HG03196 (cell line): ENCODE measurements around the gene HAPSTR1.
"Not testable (repeated sequence)": the region's sequence is repeated elsewhere in the genome, so short reads cannot be mapped to it uniquely, and the experiment has no call there.

Experiments used
- ATAC-seq: cut with Tn5 transposase; IDR thresholded peaks from one replicate; pipeline ENCODE4 v1.9.1; 2021; ENCODE audit not compliant: unreplicated experiment

Gene HAPSTR1

DNA sequence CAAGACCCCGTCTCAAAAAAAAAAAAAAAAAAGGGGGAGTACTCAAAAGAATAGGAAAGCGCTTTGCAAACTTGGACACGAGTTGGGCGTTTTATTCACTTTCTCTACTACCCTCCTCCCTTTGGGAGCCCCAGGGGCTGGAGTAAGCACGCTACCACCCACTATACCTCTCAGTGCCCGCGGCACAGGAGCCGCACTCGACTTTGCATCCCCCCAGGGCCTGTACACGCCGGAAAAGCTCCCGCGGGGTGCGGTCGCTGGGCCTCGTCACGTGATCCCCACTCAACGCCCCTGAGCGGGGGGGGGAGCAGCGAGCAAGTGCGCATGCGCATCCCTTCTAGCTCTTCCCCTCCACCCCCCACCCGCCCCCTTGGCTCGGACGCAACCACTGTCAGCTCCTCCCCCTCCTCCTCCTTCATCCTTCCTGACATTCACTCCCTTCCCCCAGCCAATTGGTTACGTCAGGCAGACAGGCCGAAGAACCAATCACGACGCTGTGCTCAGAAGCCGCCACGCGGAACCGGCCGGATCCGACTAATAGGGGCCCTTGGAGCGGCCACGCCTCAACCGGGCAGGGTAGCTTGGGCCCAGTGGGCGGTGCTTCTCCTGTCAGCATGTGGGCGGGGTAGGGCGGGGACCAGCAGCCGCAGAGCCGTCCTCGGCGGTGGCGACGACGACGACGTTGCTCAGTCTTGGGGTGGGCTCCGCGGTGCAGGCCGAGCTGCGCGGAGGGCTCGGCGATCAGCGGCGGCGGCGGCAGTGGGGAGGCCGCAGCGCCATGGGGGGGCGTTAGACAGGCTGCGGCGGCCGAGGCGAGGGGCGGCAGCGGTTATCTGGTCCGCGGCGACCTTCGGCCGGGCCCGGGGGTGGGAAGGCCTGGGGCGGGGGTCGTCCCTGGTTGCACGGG is at the start of gene HAPSTR1:
HAPSTR1 (plus strand) TSS at position 685 of the 907 bp plus-strand sequence. CDS start 401 bp downstream, outside the sequence.
- peak; percentile 86 for ATAC-seq

GRCh38 chr16:9042533-9042932 is 48.9 kb upstream of the HAPSTR1 start:
- no peak for ATAC-seq

GRCh38 chr16:9042964-9043680 is 48.3 kb upstream of the HAPSTR1 start:
- ATAC-seq, result no peak

GRCh38 chr16:9045562-9045961 is 45.9 kb upstream of the HAPSTR1 start:
- not testable (repeated sequence) for ATAC-seq

DNA sequence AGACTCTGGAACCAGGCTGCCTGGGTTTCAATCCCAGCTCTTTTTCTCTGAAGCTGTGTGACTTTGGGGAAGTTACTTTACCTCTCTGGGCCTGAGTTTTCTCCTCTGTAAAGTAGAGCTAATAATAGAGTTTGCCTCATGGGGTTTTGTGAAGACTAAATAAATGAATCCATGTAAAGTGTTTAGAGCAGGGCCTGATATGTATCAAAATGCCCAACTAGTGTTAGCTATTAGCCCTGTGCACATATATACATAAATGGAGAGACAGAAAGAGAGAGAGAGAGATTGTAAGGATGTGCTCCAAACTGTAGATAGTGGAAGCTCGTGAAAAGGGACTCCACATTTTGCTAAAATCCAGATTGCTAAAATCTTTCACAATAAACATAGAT is 44.8 kb upstream of the HAPSTR1 start:
- ATAC-seq, result no peak

- peak; percentile 87 for ATAC-seq
These were observed 43.6 kb upstream of the HAPSTR1 start for GRCh38 chr16:9047689-9048301.

GRCh38 chr16:9048302-9048700 is 43.1 kb upstream of the HAPSTR1 start:
- ATAC-seq, result no peak

DNA sequence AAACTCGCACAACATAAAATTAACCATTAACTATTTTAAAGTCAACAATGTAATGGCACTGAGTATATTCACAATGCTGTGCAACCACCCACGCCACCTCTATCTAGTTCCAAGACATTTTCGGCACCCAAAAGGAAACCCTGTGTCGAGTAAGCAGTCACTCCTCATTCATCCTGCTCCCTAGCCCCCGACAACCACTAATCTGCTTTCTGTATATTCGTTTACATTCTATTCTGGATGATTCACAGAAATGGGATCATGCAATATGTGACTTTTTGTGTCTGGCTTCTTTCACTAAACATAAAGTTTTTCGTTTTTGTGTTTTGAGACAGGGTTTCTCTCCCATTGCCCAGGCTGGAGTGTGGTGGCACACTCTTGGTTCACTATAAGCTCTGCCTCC is 42.2 kb upstream of the HAPSTR1 start:
- no peak for ATAC-seq

GRCh38 chr16:9050102-9050830 is 41.2 kb upstream of the HAPSTR1 start:
- ATAC-seq, result no peak

DNA sequence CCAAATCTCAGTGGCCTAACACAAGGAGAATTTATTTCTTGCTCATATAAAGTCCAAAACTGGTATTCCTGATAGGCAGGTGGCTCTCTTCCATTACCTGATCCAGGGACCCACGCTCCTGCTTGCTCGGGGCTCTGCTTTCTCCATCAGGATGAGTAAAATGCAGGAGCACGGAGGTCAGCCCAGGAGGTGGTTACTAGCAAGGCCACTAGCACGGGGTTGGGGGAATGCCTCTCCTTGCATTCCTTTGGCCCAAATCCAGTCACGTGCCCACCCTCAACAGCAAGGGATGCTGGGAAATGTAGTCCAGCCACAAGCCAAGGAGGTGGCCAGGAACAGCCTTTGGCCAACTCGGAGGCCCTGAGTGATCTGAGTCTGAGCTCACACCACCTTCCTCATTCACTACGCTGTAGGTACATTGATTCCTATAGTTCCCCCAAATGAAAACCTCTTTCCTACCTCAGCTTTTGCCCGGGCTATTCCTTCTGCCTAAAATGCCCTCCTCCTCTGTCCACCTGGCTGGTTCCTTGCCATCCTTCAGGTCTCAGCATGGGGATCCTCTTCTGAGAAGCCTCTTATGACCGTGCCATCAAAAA is 38.3 kb upstream of the HAPSTR1 start:
- no peak for ATAC-seq

GRCh38 chr16:9054460-9054859 is 37.0 kb upstream of the HAPSTR1 start:
- no peak for ATAC-seq

GRCh38 chr16:9055115-9055514 is 36.3 kb upstream of the HAPSTR1 start:
- ATAC-seq, result no peak

DNA sequence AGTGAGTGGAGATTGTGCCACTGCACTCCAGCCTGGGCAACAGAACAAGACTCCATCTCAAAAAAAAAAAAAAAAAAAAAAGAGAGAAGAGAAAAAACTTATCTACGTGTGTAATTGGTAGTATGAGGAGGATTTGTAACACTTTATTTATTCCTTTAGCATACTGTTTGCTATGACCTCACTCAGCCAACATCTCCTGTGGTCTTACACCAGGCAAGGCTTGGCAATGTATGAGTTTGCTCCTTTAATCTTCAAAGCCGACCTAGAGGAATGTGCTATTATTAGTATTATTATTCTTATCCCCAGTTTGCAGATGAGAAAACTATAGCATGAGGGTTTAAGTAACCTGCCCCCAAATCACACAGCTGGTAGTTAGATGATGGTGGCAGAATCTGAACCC is 35.8 kb upstream of the HAPSTR1 start:
- no peak for ATAC-seq

GRCh38 chr16:9056061-9056460 is 35.4 kb upstream of the HAPSTR1 start:
- ATAC-seq, result no peak

GRCh38 chr16:9058211-9058610 is 33.2 kb upstream of the HAPSTR1 start:
- ATAC-seq, result no peak

- ATAC-seq, result no peak
These were observed 31.2 kb upstream of the HAPSTR1 start for GRCh38 chr16:9060225-9060624.

DNA sequence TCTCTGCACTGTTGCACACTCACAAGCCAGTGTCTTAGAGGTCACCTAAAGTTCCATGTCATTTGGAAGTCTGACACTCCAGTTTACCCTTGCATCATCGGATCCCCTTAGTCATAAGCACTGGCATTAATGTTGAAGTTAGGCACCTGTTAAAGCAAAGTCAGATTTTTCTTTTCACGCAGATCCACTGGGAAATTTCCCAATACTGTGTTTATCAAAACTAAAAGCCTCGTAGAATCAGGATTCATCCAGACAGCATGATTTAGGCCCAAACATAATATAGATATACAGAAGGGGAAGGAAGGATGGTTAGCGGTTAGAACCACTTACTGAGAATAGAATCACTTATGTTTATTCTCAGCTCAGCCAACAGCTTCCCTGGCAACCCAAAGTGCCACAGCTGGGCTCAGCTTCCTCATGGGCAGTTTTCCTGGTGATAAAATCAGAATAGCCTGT is 30.1 kb upstream of the HAPSTR1 start:
- ATAC-seq, result no peak

DNA sequence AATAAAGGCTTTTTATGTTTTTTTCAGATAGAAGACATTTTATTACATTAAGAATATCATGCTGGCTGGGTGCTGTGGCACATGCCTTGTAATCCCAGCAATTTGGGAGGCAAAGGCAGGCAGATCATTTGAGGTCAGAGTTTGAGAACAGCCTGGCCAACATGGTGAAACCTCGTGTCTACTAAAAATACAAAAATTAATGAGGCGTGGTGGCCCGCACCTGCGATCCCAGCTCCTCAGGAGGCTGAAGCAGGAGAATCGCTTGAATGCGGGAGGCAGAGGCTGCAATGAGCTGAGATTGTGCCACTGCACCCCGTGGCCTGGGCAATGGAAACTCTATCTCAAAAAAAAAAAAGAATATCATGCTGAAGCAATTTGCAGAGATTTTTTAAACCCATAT is 29.1 kb upstream of the HAPSTR1 start:
- no peak for ATAC-seq

GRCh38 chr16:9065077-9065476 is 26.4 kb upstream of the HAPSTR1 start:
- ATAC-seq, result no peak

- no peak for ATAC-seq
These were observed 22.6 kb upstream of the HAPSTR1 start for GRCh38 chr16:9068886-9069285.

GRCh38 chr16:9070254-9070653 is 21.2 kb upstream of the HAPSTR1 start:
- ATAC-seq, result no peak
